Peyer's patch (tissue), 4 donors: ENCODE measurements around the gene USPL1. TPM values are rescaled to one million over a fixed set of nuclear protein-coding genes. Genes with fewer than 3 reads are reported as not detected.

Source experiments
- DNase-seq, 3 donors: peaks; one replicate each; pipeline ENCODE4 v3.0.0-alpha.2; 2017 to 2019
- H3K27ac ChIP-seq, 4 donors: fragments of 200-600 bp; sonication (generic); one replicate each; pipeline ENCODE4 v1.5.1; 2016 to 2019
- H3K27me3 ChIP-seq, 2 donors: fragments of 200-600 bp; sonication (generic); one replicate each; pipeline ENCODE4 v1.5.1; 2019
- H3K36me3 ChIP-seq, 3 donors: fragments of 200-600 bp; sonication (generic); one replicate each; pipeline ENCODE4 v1.5.1; 2016 to 2019
- H3K4me1 ChIP-seq, 4 donors: fragments of 200-600 bp; sonication (generic); one replicate each; pipeline ENCODE4 v1.5.1; 2016 to 2019
- H3K4me3 ChIP-seq, 4 donors: fragments of 200-600 bp; sonication (generic); 1 replicate in 3 of 4; 2 replicates in 1 of 4; pipeline ENCODE4 v1.5.1; 2016 to 2019; ENCODE audit warnings: mild to moderate bottlenecking in 1 of 4
- H3K9me3 ChIP-seq, 4 donors: fragments of 200-600 bp; sonication (generic); one replicate each; pipeline ENCODE4 v1.5.1; 2016 to 2019; ENCODE audit warnings: mild to moderate bottlenecking in 1 of 4
- CTCF ChIP-seq, 6 experiments: fragments of 450-650 bp in 4 of 6; fragments of 200-600 bp in 2 of 6; sonication (generic) in 1 of 6; IDR thresholded peaks; one replicate each; pipeline ENCODE4 v1.5.1; 2017 to 2019; ENCODE audit warnings: antibody characterized with exemption in 6 of 6, mild to moderate bottlenecking in 3 of 6, moderate library complexity in 1 of 6
- POLR2A ChIP-seq, 2 donors: fragments of 450-650 bp; IDR thresholded peaks; one replicate each; pipeline ENCODE4 v1.5.1; 2017; ENCODE audit warnings: antibody characterized with exemption in 2 of 2, mild to moderate bottlenecking in 2 of 2, moderate library complexity in 2 of 2
- total RNA-seq, 4 donors: library from RNA; depleted of rRNA; stranded (reverse); fragments of >200 nt; gene quantifications; one replicate each; pipeline ENCODE4 v1.1.0, GENCODE V29; 2016

USPL1 gene
- total RNA-seq, 4 donors from 2014 or later: 18.1 to 42.9 (median 21.7) TPM

GRCh38 chr13:30689752-30690151 is 72.0 kb downstream of the USPL1 start:
- Histone ChIP-seq H3K27me3 (no peaks in the 10 kb centered on the region), H3K9me3 (no peaks in the 10 kb centered on the region), H3K4me1 (peaks cover 0 to 5% (median 0%) of the 10 kb centered on the region in 4 donors), H3K36me3 (no peaks in the 10 kb centered on the region), H3K27ac (peak overlapping the region; percentile 48 to 74 (median 64)), H3K4me3 (peak overlapping the region in 2 of 4 donors; percentile 41 to 52)
- no peak for DNase-seq
- TF ChIP-seq POLR2A (IDR thresholded peaks at IDR 0.05): no peak
- no peak for TF ChIP-seq CTCF (IDR thresholded peaks at IDR 0.05)

- no peaks in the 10 kb centered on the region for H3K27me3 ChIP-seq
- DNase-seq: peak; percentile 56 to 82 (median 65)
- peak overlapping the region; percentile 20 to 52 (median 38) for H3K4me3 ChIP-seq
- no peak for TF ChIP-seq POLR2A (IDR thresholded peaks at IDR 0.05)
- no peak for TF ChIP-seq CTCF (IDR thresholded peaks at IDR 0.05)
- no peaks in the 10 kb centered on the region for H3K9me3 ChIP-seq
- no peaks in the 10 kb centered on the region for H3K36me3 ChIP-seq
- peaks cover 0 to 5% (median 0%) of the 10 kb centered on the region in 4 donors for H3K4me1 ChIP-seq
- H3K27ac ChIP-seq: peak overlapping the region; percentile 48 to 74 (median 64)
These were observed 72.8 kb downstream of the USPL1 start for GRCh38 chr13:30690282-30691188.

GRCh38 chr13:30692113-30692512 is 74.4 kb downstream of the USPL1 start:
- Histone ChIP-seq H3K27me3 (no peaks in the 10 kb centered on the region), H3K36me3 (no peaks in the 10 kb centered on the region), H3K9me3 (no peaks in the 10 kb centered on the region), H3K27ac (no peak overlapping the region), H3K4me3 (no peak overlapping the region), H3K4me1 (peaks cover 0 to 5% (median 2%) of the 10 kb centered on the region in 4 donors)
- no peak for DNase-seq
- TF ChIP-seq CTCF (IDR thresholded peaks at IDR 0.05) (no peak), POLR2A (IDR thresholded peaks at IDR 0.05) (no peak)

GRCh38 chr13:30696278-30697176 is 78.8 kb downstream of the USPL1 start:
- DNase-seq: peak in 1 of 3 donors; percentile 58

More at GRCh38 chr13:30696278-30697176, 78.8 kb downstream of the USPL1 start:
- peaks cover 0 to 19% (median 0%) of the 10 kb centered on the region in 4 donors for H3K4me1 ChIP-seq
- no peaks in the 10 kb centered on the region for H3K36me3 ChIP-seq
- H3K4me3 ChIP-seq: no peak overlapping the region
- H3K9me3 ChIP-seq: no peaks in the 10 kb centered on the region
- H3K27me3 ChIP-seq: no peaks in the 10 kb centered on the region
- H3K27ac ChIP-seq: no peak overlapping the region
- TF ChIP-seq POLR2A (IDR thresholded peaks at IDR 0.05) (no peak), CTCF (IDR thresholded peaks at IDR 0.05) (no peak)
